SK-N-SH (cell line): Measurements from ENCODE around the gene NALCN. TPM values are rescaled to one million over a fixed set of nuclear protein-coding genes. Genes with fewer than 3 reads are reported as not detected.

Experiments used
- CTCF ChIA-PET: fragments of 300-600, 350-600 bp; formaldehyde crosslinking; extraction: SDS; loops from one replicate; lab custom pipeline; 2021; lab: Yijun Ruan, JAX
- POLR2A ChIA-PET: fragments of 350-600 bp; sonication (Branson Sonifier 250); formaldehyde crosslinking; extraction: SDS; loops from one replicate; lab custom pipeline; 2020; ENCODE audit warnings: antibody characterized with exemption, inconsistent platforms; lab: Yijun Ruan, JAX
- DNase-seq: peaks from one replicate; pipeline ENCODE4 v3.0.0; 2012
- H2AFZ ChIP-seq: fragments of 200-600 bp; sonication (generic); 2 replicates; pipeline ENCODE4 v1.8.1; 2016; ENCODE audit warnings: antibody characterized with exemption, mild to moderate bottlenecking, low read depth
- H3F3A ChIP-seq: fragments of 200-600 bp; sonication (generic); replicated peaks from 2 replicates; pipeline ENCODE3; 2016; ENCODE audit warnings: antibody characterized with exemption, mild to moderate bottlenecking; ENCODE audit not compliant: insufficient read depth
- H3K27ac ChIP-seq, 2 experiments: fragments of 200-500 bp in 1 of 2; fragments of 200-600 bp in 1 of 2; sonication (Bioruptor generic) in 1 of 2; sonication (generic), shearing (Covaris generic) in 1 of 2; 2 replicates each; pipeline versions ENCODE4 v1.5.1 to v1.6.1; 2014 to 2016; ENCODE audit warnings: low read depth in 2 of 2, inconsistent platforms in 1 of 2, low read length in 1 of 2, mild to moderate bottlenecking in 1 of 2, mixed read lengths in 1 of 2
- H3K27me3 ChIP-seq: fragments of 200-600 bp; sonication (generic), shearing (Covaris generic); 2 replicates; pipeline ENCODE4 v1.6.1; 2016; ENCODE audit warnings: mixed run types; ENCODE audit not compliant: insufficient read depth
- H3K36me3 ChIP-seq, 2 experiments: fragments of 200-500 bp in 1 of 2; fragments of 200-600 bp in 1 of 2; sonication (Bioruptor generic) in 1 of 2; sonication (generic) in 1 of 2; replicated peaks in 1 of 2; 2 replicates each; pipeline versions ENCODE3 to v1.5.1; 2014 to 2016; ENCODE audit warnings: low read length in 1 of 2, mild to moderate bottlenecking in 1 of 2; ENCODE audit not compliant: insufficient read depth in 2 of 2, control insufficient read depth in 1 of 2
- H3K4me1 ChIP-seq, 2 experiments: fragments of 200-500 bp in 1 of 2; fragments of 200-600 bp in 1 of 2; sonication (Bioruptor generic) in 1 of 2; sonication (generic), shearing (Covaris generic) in 1 of 2; 2 replicates each; pipeline versions ENCODE4 v1.5.1 to v1.6.1; 2014 to 2016; ENCODE audit warnings: low read depth in 1 of 2, low read length in 1 of 2, mixed run types in 1 of 2; ENCODE audit not compliant: insufficient read depth in 2 of 2, control insufficient read depth in 1 of 2
- H3K4me2 ChIP-seq: fragments of 200-600 bp; sonication (generic), shearing (Covaris generic); 2 replicates; pipeline ENCODE4 v1.6.1; 2017; ENCODE audit warnings: mixed run types
- H3K4me3 ChIP-seq, 2 experiments: fragments of 200-500 bp in 1 of 2; fragments of 200-600 bp in 1 of 2; sonication (Bioruptor generic) in 1 of 2; sonication (generic), shearing (Covaris generic) in 1 of 2; 2 replicates each; pipeline versions ENCODE4 v1.5.1 to v1.8.1; 2014 to 2016; ENCODE audit warnings: low read depth in 2 of 2, inconsistent platforms in 1 of 2, low read length in 1 of 2, mild to moderate bottlenecking in 1 of 2, mixed read lengths in 1 of 2, moderate library complexity in 1 of 2
- H3K79me2 ChIP-seq: fragments of 200-600 bp; sonication (generic); 2 replicates; pipeline ENCODE4 v1.8.1; 2017; ENCODE audit warnings: mild to moderate bottlenecking; ENCODE audit not compliant: insufficient read depth
- H3K9ac ChIP-seq: fragments of 200-600 bp; sonication (generic); 2 replicates; pipeline ENCODE4 v1.6.1; 2017; ENCODE audit warnings: mixed run types
- H3K9me2 ChIP-seq: fragments of 200-600 bp; sonication (generic); 2 replicates; pipeline ENCODE4 v1.6.1; 2017; ENCODE audit warnings: mixed run types
- H3K9me3 ChIP-seq: fragments of 200-600 bp; sonication (generic); 2 replicates; pipeline ENCODE4 v1.6.1; 2017; ENCODE audit warnings: mixed run types, mild to moderate bottlenecking, moderate library complexity
- H4K20me1 ChIP-seq: fragments of 200-600 bp; sonication (generic); 2 replicates; pipeline ENCODE4 v1.6.1; 2017; ENCODE audit warnings: mild to moderate bottlenecking, mixed run types; ENCODE audit not compliant: insufficient read depth
- CHD2 ChIP-seq: fragments of 150-350 bp; IDR thresholded peaks from 2 replicates; pipeline ENCODE4 v1.6.1; 2018; ENCODE audit warnings: low read length; ENCODE audit not compliant: partially characterized antibody
- CTCF ChIP-seq: fragments of 200-600 bp; sonication (generic); IDR thresholded peaks from 2 replicates; pipeline ENCODE4 v1.6.1; 2017; ENCODE audit warnings: antibody characterized with exemption, mild to moderate bottlenecking, moderate library complexity
- ELF1 ChIP-seq: IDR thresholded peaks from 2 replicates; pipeline ENCODE4 v1.4.0; 2012
- FOSL2 ChIP-seq: IDR thresholded peaks from 2 replicates; pipeline ENCODE4 v1.4.0; 2012; ENCODE audit warnings: low read depth, mild to moderate bottlenecking, moderate library complexity, borderline replicate concordance
- FOXM1 ChIP-seq: IDR thresholded peaks from 2 replicates; pipeline ENCODE4 v1.4.0; 2012; ENCODE audit warnings: low read depth, mild to moderate bottlenecking
- GABPA ChIP-seq: IDR thresholded peaks from 2 replicates; pipeline ENCODE4 v1.4.0; 2012; ENCODE audit warnings: low read depth, mild to moderate bottlenecking
- GATA2 ChIP-seq: sonication (generic); formaldehyde crosslinking; IDR thresholded peaks from 2 replicates; pipeline ENCODE4 v1.5.0; 2020; ENCODE audit warnings: mild to moderate bottlenecking, missing genetic modification reagents
- IRF3 ChIP-seq: fragments of 150-350 bp; IDR thresholded peaks from 2 replicates; pipeline ENCODE4 v1.6.1; 2016; ENCODE audit warnings: mild to moderate bottlenecking, low read depth, low read length
- JUND ChIP-seq: IDR thresholded peaks from 2 replicates; pipeline ENCODE4 v1.4.0; 2012
- MAX ChIP-seq: IDR thresholded peaks from 2 replicates; pipeline ENCODE4 v1.4.0; 2012; ENCODE audit warnings: low read depth
- MXI1 ChIP-seq: IDR thresholded peaks from 2 replicates; pipeline ENCODE4 v1.6.1; 2012; ENCODE audit warnings: mild to moderate bottlenecking, low read depth, low read length, improper control_type of control experiment
- NRF1 ChIP-seq: IDR thresholded peaks from 2 replicates; pipeline ENCODE4 v1.6.1; 2012; ENCODE audit warnings: low read depth, mild to moderate bottlenecking, low read length
- PBX3 ChIP-seq: IDR thresholded peaks from 2 replicates; pipeline ENCODE4; 2012
- POLR2AphosphoS5 ChIP-seq: IDR thresholded peaks from 2 replicates; pipeline ENCODE4 v1.6.1; 2012; ENCODE audit warnings: low read depth, low read length
- RAD21 ChIP-seq: IDR thresholded peaks from 2 replicates; pipeline ENCODE4 v1.6.1; 2012; ENCODE audit warnings: mild to moderate bottlenecking, low read length
- RFX5 ChIP-seq: IDR thresholded peaks from 2 replicates; pipeline ENCODE4 v1.6.1; 2012; ENCODE audit warnings: mild to moderate bottlenecking, improper control_type of control experiment, low read length
- SMC3 ChIP-seq: IDR thresholded peaks from 2 replicates; pipeline ENCODE4 v1.6.1; 2012; ENCODE audit warnings: low read depth, low read length, improper control_type of control experiment
- TAF1 ChIP-seq: IDR thresholded peaks from 2 replicates; pipeline ENCODE4 v1.6.1; 2012; ENCODE audit warnings: low read depth, mild to moderate bottlenecking, low read length, moderate library complexity, borderline replicate concordance
- TCF12 ChIP-seq: IDR thresholded peaks from 2 replicates; pipeline ENCODE4 v1.4.0; 2012
- USF2 ChIP-seq: fragments of 150-350 bp; IDR thresholded peaks from 2 replicates; pipeline ENCODE4 v1.6.1; 2017; ENCODE audit warnings: antibody characterized with exemption, low read length, low read depth, borderline replicate concordance
- WGBS: methylation state at CpG from one replicate; pipeline ENCODE4 v1.1.6; 2017; ENCODE audit warnings: low lambda C conversion rate; 5-methylcytosine and 5-hydroxymethylcytosine counted together
- polyA plus RNA-seq, 3 experiments: library from polyadenylated mRNA; depleted of rRNA; stranded (reverse); fragments of >200 nt; gene quantifications; 2 replicates each; pipeline ENCODE4 v1.2.3, GENCODE V29; 2012

NALCN gene
- polyA plus RNA-seq, 1 of the 3 experiments (the other 2 are of a cell fraction) = 3.0 TPM

GRCh38 chr13:101408154-101408553, 8.2 kb downstream of the NALCN start:
- CTCF ChIA-PET = no interaction called here
- Histone ChIP-seq H2AFZ (no peak overlapping the region), H3F3A (no peaks in the 10 kb centered on the region), H3K4me1 (peaks cover 0 to 7% of the 10 kb centered on the region in 2 experiments; a peak in 1 of 4 replicates), H3K79me2 (no peaks in the 10 kb centered on the region), H3K27me3 (no peaks in the 10 kb centered on the region), H3K27ac (no peak overlapping the region), H3K4me2 (no peak overlapping the region; the same call in 1 of the 2 replicates), H3K9me3 (no peaks in the 10 kb centered on the region), H4K20me1 (no peaks in the 10 kb centered on the region), H3K9me2 (no peaks in the 10 kb centered on the region), H3K9ac (no peak overlapping the region), H3K36me3 (no peaks in the 10 kb centered on the region), H3K4me3 (no peak overlapping the region)
- POLR2A ChIA-PET = interaction anchor here (0.5 kb wide), 1 partner anchor 18 kb away, joined by 3 read pairs; no protein-coding TSS in a partner anchor
- no peak for DNase-seq
- TF ChIP-seq PBX3 = no peak
- TF ChIP-seq MXI1 = no peak
- no peak for TF ChIP-seq IRF3
- TF ChIP-seq RFX5 = no peak
- TF ChIP-seq FOSL2 = no peak
- TF ChIP-seq CHD2 = no peak
- no peak for TF ChIP-seq ELF1
- no peak for TF ChIP-seq JUND
- TF ChIP-seq FOXM1 = no peak
- no peak for TF ChIP-seq GABPA
- no peak for TF ChIP-seq RAD21
- no peak for TF ChIP-seq USF2
- no peak for TF ChIP-seq POLR2AphosphoS5
- TF ChIP-seq CTCF = no peak
- no peak for TF ChIP-seq GATA2 (CRISPR knock-in tag)
- TF ChIP-seq TCF12 = no peak
- TF ChIP-seq NRF1 = no peak
- no peak for TF ChIP-seq TAF1
- TF ChIP-seq SMC3 = no peak
- no peak for TF ChIP-seq MAX
- 92% methylated on average over 9 of the region's 9 CpGs for WGBS
